H1 (cell line): ENCODE measurements around the gene EYA4. TPM values are rescaled to one million over a fixed set of nuclear protein-coding genes. Genes with fewer than 3 reads are reported as not detected.

Experiments used
- CTCF ChIA-PET: fragments of 300-600 bp; sonication (Branson Sonifier 250); formaldehyde crosslinking; loops from one replicate; lab custom pipeline; 2021; ENCODE audit not compliant: partially characterized antibody; lab: Charles Lee
- POLR2A ChIA-PET: fragments of 300-600 bp; sonication (Branson Sonifier 250); formaldehyde crosslinking; loops from one replicate; lab custom pipeline; 2021; ENCODE audit warnings: inconsistent platforms; ENCODE audit not compliant: partially characterized antibody; lab: Charles Lee
- DNase-seq, 2 experiments: peaks; one replicate each; pipeline versions ENCODE4 v3.0.0 to v3.0.0-alpha.2; 2010 to 2022; ENCODE audit warnings: low spot score in 2 of 2, low read depth in 1 of 2, mixed read lengths in 1 of 2
- FAIRE-seq: peaks from 2 replicates; lab custom pipeline; 2011; peaks lifted over from hg19 to GRCh38; lab: Jason Lieb, UNC
- H2AFZ ChIP-seq: 2 replicates; pipeline ENCODE4 v1.8.1; 2012; ENCODE audit warnings: low read length, inconsistent platforms
- H2AK5ac ChIP-seq: 2 replicates; pipeline ENCODE4 v1.6.1; 2013; ENCODE audit warnings: low read depth, low read length
- H2BK120ac ChIP-seq: replicated peaks from 2 replicates; pipeline ENCODE3; 2013; ENCODE audit warnings: low read depth, low read length, inconsistent platforms
- H2BK12ac ChIP-seq: 2 replicates; pipeline ENCODE4 v1.6.1; 2013; ENCODE audit warnings: low read depth, low read length
- H2BK15ac ChIP-seq: 2 replicates; pipeline ENCODE4 v1.6.1; 2013; ENCODE audit warnings: low read length
- H2BK20ac ChIP-seq: 2 replicates; pipeline ENCODE4 v1.6.1; 2013; ENCODE audit warnings: low read length
- H2BK5ac ChIP-seq: 2 replicates; pipeline ENCODE4 v1.6.1; 2013; ENCODE audit warnings: low read depth, low read length
- H3K14ac ChIP-seq: 2 replicates; pipeline ENCODE4 v1.6.1; 2013; ENCODE audit warnings: inconsistent platforms; ENCODE audit not compliant: insufficient read length
- H3K18ac ChIP-seq: 2 replicates; pipeline ENCODE4 v1.6.1; 2013; ENCODE audit warnings: low read length; ENCODE audit errors: extremely low read depth
- H3K23ac ChIP-seq: 2 replicates; pipeline ENCODE4 v1.6.1; 2013; ENCODE audit warnings: inconsistent platforms; ENCODE audit not compliant: insufficient read length
- H3K23me2 ChIP-seq: 2 replicates; pipeline ENCODE4 v1.6.1; 2013; ENCODE audit warnings: low read depth, low read length
- H3K27ac ChIP-seq: 2 replicates; pipeline ENCODE4 v1.6.1; 2011; ENCODE audit warnings: low read depth, low read length, inconsistent platforms
- H3K27me3 ChIP-seq, 4 experiments: replicated peaks in 1 of 4; 1 replicate in 1 of 4; 2 replicates in 3 of 4; pipeline versions ENCODE4 v1.6.1 to v1.8.1; 2011 to 2013; ENCODE audit warnings: low read length in 3 of 4, mild to moderate bottlenecking in 3 of 4, inconsistent platforms in 2 of 4, mixed read lengths in 2 of 4, moderate library complexity in 1 of 4; ENCODE audit not compliant: control insufficient read depth in 3 of 4, insufficient read depth in 3 of 4; ENCODE audit errors: extremely low read depth in 1 of 4
- H3K36me3 ChIP-seq, 4 experiments: 2 replicates each; pipeline versions ENCODE4 v1.6.1 to v1.8.1; 2011 to 2013; ENCODE audit warnings: mild to moderate bottlenecking in 4 of 4, low read length in 3 of 4, moderate library complexity in 2 of 4, control low read depth in 1 of 4, inconsistent platforms in 1 of 4; ENCODE audit not compliant: insufficient read depth in 4 of 4, control insufficient read depth in 2 of 4
- H3K4ac ChIP-seq: replicated peaks from 2 replicates; pipeline ENCODE3; 2013; ENCODE audit warnings: low read length, low read depth, mixed read lengths, inconsistent platforms; ENCODE audit not compliant: insufficient read length
- H3K4me1 ChIP-seq, 4 experiments: replicated peaks in 1 of 4; 1 replicate in 1 of 4; 2 replicates in 3 of 4; pipeline versions ENCODE4 v1.6.1 to v1.8.1; 2011 to 2013; ENCODE audit warnings: low read length in 3 of 4, inconsistent platforms in 2 of 4, mixed read lengths in 1 of 4; ENCODE audit not compliant: insufficient read depth in 4 of 4, control insufficient read depth in 3 of 4
- H3K4me2 ChIP-seq, 2 experiments: 2 replicates each; pipeline versions ENCODE4 v1.6.1 to v1.8.1; 2011 to 2013; ENCODE audit warnings: low read depth in 2 of 2, low read length in 2 of 2, control low read depth in 1 of 2, inconsistent platforms in 1 of 2, mild to moderate bottlenecking in 1 of 2; ENCODE audit not compliant: insufficient read depth in 1 of 2
- H3K4me3 ChIP-seq, 4 experiments: fragments of 200-600, 300-600 bp in 1 of 4; sonication (generic), shearing (Covaris generic), sonication (Bioruptor Twin) in 1 of 4; 2 replicates each; pipeline versions ENCODE4 v1.5.1 to v1.8.1; 2011 to 2016; ENCODE audit warnings: low read length in 4 of 4, low read depth in 3 of 4, control low read depth in 2 of 4, inconsistent platforms in 2 of 4, mild to moderate bottlenecking in 2 of 4, mixed read lengths in 1 of 4, moderate library complexity in 1 of 4; ENCODE audit not compliant: insufficient read depth in 2 of 4; ENCODE audit errors: extremely low read depth in 1 of 4
- H3K56ac ChIP-seq: replicated peaks from 2 replicates; pipeline ENCODE3; 2013; ENCODE audit warnings: low read depth, mild to moderate bottlenecking, mixed read lengths, low read length, inconsistent platforms; ENCODE audit not compliant: insufficient read length
- H3K79me1 ChIP-seq: 2 replicates; pipeline ENCODE4 v1.6.1; 2013; ENCODE audit warnings: low read depth, low read length, control low read depth
- H3K79me2 ChIP-seq, 2 experiments: 2 replicates each; pipeline versions ENCODE4 v1.6.1 to v1.8.1; 2012 to 2013; ENCODE audit warnings: low read length in 2 of 2, mild to moderate bottlenecking in 2 of 2, inconsistent platforms in 1 of 2; ENCODE audit not compliant: insufficient read depth in 2 of 2, control insufficient read depth in 1 of 2
- H3K9ac ChIP-seq, 4 experiments: replicated peaks in 1 of 4; 1 replicate in 1 of 4; 2 replicates in 3 of 4; pipeline versions ENCODE4 v1.6.1 to v1.8.1; 2011 to 2013; ENCODE audit warnings: low read depth in 3 of 4, low read length in 3 of 4, control low read depth in 2 of 4, mild to moderate bottlenecking in 2 of 4, moderate library complexity in 2 of 4, inconsistent platforms in 1 of 4; ENCODE audit errors: extremely low read depth in 1 of 4
- H3K9me3 ChIP-seq, 2 experiments: 2 replicates each; pipeline versions ENCODE4 v1.6.1 to v1.8.1; 2012 to 2013; ENCODE audit warnings: mild to moderate bottlenecking in 2 of 2, moderate library complexity in 2 of 2, control low read depth in 1 of 2, inconsistent platforms in 1 of 2, low read depth in 1 of 2, low read length in 1 of 2, mixed read lengths in 1 of 2; ENCODE audit not compliant: insufficient read depth in 2 of 2
- H4K20me1 ChIP-seq, 2 experiments: replicated peaks in 1 of 2; 2 replicates each; pipeline versions ENCODE3 to v1.8.1; 2011 to 2013; ENCODE audit warnings: inconsistent platforms in 2 of 2, low read length in 2 of 2, mild to moderate bottlenecking in 1 of 2; ENCODE audit not compliant: insufficient read depth in 2 of 2, control insufficient read depth in 1 of 2
- H4K5ac ChIP-seq: 2 replicates; pipeline ENCODE4 v1.6.1; 2013; ENCODE audit warnings: low read length, low read depth, mixed read lengths, inconsistent platforms; ENCODE audit not compliant: insufficient read length
- H4K8ac ChIP-seq: 2 replicates; pipeline ENCODE4 v1.8.0; 2013; ENCODE audit warnings: mild to moderate bottlenecking, moderate library complexity, low read length, inconsistent platforms; ENCODE audit not compliant: insufficient read depth; ENCODE audit errors: extremely low read depth
- H4K91ac ChIP-seq: replicated peaks from 2 replicates; pipeline ENCODE3; 2013; ENCODE audit warnings: low read length, mixed read lengths, inconsistent platforms; ENCODE audit not compliant: insufficient read length
- BCL11A ChIP-seq, 2 experiments: IDR thresholded peaks; one replicate each; pipeline ENCODE4 v1.6.1; 2011; ENCODE audit warnings: low read depth in 2 of 2, low read length in 2 of 2, mild to moderate bottlenecking in 2 of 2
- JUND ChIP-seq: IDR thresholded peaks from 2 replicates; pipeline ENCODE4 v1.6.1; 2011; ENCODE audit warnings: mild to moderate bottlenecking, improper control_type of control experiment, low read length
- RAD21 ChIP-seq, 2 experiments: IDR thresholded peaks in 1 of 2; conservative IDR thresholded peaks in 1 of 2; 2 replicates each; pipeline ENCODE4 v1.6.1; 2011; ENCODE audit warnings: low read depth in 2 of 2, low read length in 2 of 2, improper control_type of control experiment in 1 of 2, inconsistent platforms in 1 of 2, mild to moderate bottlenecking in 1 of 2, moderate library complexity in 1 of 2
- WGBS, 2 experiments: shearing (Covaris generic) in 1 of 2; methylation state at CpG; one replicate each; pipeline versions ENCODE4 v1.1.6 to v1.1.7; 2013 to 2015; ENCODE audit warnings: low lambda C conversion rate in 2 of 2, mixed read lengths in 2 of 2, inconsistent platforms in 1 of 2, low coverage in 1 of 2, missing lambda C conversion rate in 1 of 2; ENCODE audit not compliant: insufficient replicate concordance in 2 of 2, insufficient coverage in 1 of 2, insufficient read length in 1 of 2; ENCODE audit errors: extremely low coverage in 1 of 2, missing lambda C conversion rate in 1 of 2; 5-methylcytosine and 5-hydroxymethylcytosine counted together
- polyA plus RNA-seq, 7 experiments: library from polyadenylated mRNA; depleted of rRNA in 3 of 7; stranded (reverse) in 5 of 7; unstranded in 2 of 7; fragments of >200 nt in 5 of 7; fragments of 200-250 nt in 2 of 7; gene quantifications; 1 replicate in 5 of 7; 2 replicates in 1 of 7; 4 replicates in 1 of 7; pipeline versions ENCODE4 v1.2.1 to v1.2.3, GENCODE V29; 2011 to 2013; ENCODE audit warnings: missing spikeins in 2 of 7, mixed read lengths in 2 of 7
- total RNA-seq: library from RNA; stranded (reverse); fragmentation: NEBNext Ultra II Directional; extraction: Animal tissue kit (Norgen Biotek cat#: 25700); gene quantifications from 2 replicates; pipeline ENCODE4 v1.2.1, GENCODE V29; 2021
- TF ChIP-seq, protein P1 (sequence below), 3 experiments: IDR thresholded peaks; 1 replicate in 2 of 3; 2 replicates in 1 of 3; pipeline versions ENCODE4 v1.5.1 to v1.6.1; 2011; ENCODE audit warnings: low read length in 3 of 3, mild to moderate bottlenecking in 3 of 3, inconsistent platforms in 2 of 3, low read depth in 1 of 3, moderate library complexity in 1 of 3; ENCODE audit not compliant: insufficient read depth in 1 of 3; ENCODE audit errors: control extremely low read depth in 1 of 3

Gene EYA4
- total and polyA plus RNA-seq, 2 of the 8 experiments (the other 6 are each of a cell fraction or from before 2014, with no cell fraction given) = 0.06 to 0.17 TPM

DNA sequence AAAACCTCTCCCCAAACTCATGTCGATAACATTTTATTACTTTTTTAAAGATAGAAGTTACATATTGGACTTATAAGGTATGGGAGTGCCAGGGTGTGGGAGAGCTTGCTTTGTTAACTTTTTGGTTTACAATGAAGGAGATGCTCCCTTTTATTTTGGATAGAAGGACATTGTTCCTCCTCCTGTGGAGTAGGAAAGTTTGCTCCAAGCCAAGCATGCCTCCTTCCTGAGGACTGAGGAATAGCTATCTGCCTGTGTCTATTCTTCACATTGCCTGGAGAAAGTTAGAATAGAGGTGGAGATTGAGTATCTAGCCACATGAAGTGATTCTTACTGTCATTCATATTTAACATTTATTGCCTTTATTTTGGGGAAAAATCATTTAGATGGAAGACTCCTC lies 71.9 kb downstream of the EYA4 start:
- Histone ChIP-seq H3K14ac (no peak overlapping the region), H3K9me3 (no peaks in the 10 kb centered on the region), H3K18ac (no peak overlapping the region), H3K4me1 (peaks cover 0 to 10% (median 2%) of the 10 kb centered on the region in 4 experiments; a peak in 3 of 7 replicates), H3K9ac (no peak overlapping the region), H3K23ac (no peak overlapping the region), H4K20me1 (no peaks in the 10 kb centered on the region), H2AK5ac (no peak overlapping the region), H3K56ac (no peak overlapping the region), H3K4ac (no peak overlapping the region), H3K4me3 (no peak overlapping the region), H3K27me3 (peaks cover 0 to 2% (median 0%) of the 10 kb centered on the region in 4 experiments; a peak in 1 of 7 replicates), H2AFZ (no peak overlapping the region), H4K5ac (no peak overlapping the region), H3K36me3 (no peaks in the 10 kb centered on the region), H2BK5ac (no peak overlapping the region), H3K79me1 (no peaks in the 10 kb centered on the region), H3K79me2 (no peaks in the 10 kb centered on the region), H3K27ac (no peak overlapping the region), H2BK120ac (no peak overlapping the region), H3K23me2 (no peaks in the 10 kb centered on the region), H2BK12ac (no peak overlapping the region), H2BK15ac (no peak overlapping the region), H4K91ac (no peak overlapping the region), H4K8ac (no peak overlapping the region), H2BK20ac (no peak overlapping the region), H3K4me2 (no peak overlapping the region)
- WGBS, 2 experiments = 63% methylated on average over 1 of the region's 1 CpG; no CpG with 5 or more reads in 1 of the 2 experiments
- peak in 1 of 2 experiments; percentile 5 for DNase-seq
- TF ChIP-seq, protein P1, sequence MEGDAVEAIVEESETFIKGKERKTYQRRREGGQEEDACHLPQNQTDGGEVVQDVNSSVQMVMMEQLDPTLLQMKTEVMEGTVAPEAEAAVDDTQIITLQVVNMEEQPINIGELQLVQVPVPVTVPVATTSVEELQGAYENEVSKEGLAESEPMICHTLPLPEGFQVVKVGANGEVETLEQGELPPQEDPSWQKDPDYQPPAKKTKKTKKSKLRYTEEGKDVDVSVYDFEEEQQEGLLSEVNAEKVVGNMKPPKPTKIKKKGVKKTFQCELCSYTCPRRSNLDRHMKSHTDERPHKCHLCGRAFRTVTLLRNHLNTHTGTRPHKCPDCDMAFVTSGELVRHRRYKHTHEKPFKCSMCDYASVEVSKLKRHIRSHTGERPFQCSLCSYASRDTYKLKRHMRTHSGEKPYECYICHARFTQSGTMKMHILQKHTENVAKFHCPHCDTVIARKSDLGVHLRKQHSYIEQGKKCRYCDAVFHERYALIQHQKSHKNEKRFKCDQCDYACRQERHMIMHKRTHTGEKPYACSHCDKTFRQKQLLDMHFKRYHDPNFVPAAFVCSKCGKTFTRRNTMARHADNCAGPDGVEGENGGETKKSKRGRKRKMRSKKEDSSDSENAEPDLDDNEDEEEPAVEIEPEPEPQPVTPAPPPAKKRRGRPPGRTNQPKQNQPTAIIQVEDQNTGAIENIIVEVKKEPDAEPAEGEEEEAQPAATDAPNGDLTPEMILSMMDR (IDR thresholded peaks at IDR 0.05; ENCODE audit: control extremely low read depth in 1 of 3, insufficient read depth in 1 of 3, low read depth in 1 of 3, low read length in 3 of 3) = peak in 2 of 3 experiments; percentile 24 to 41; a peak in 2 of 4 replicates
- TF ChIP-seq JUND (no peak), RAD21 (IDR thresholded peaks at IDR 0.05 in 1 of 2, conservative IDR thresholded peaks at IDR 0.05 in 1 of 2; ENCODE audit: low read depth in 2 of 2, low read length in 2 of 2) (peak; percentile 60 to 73), BCL11A (IDR thresholded peaks at IDR 0.05; ENCODE audit: low read depth in 2 of 2, low read length in 2 of 2) (no peak)
- ChIA-PET POLR2A (no interaction called here), CTCF (interaction anchor here (0.6 to 2.3 kb wide), 11 partner anchors 10 to 227 kb away, joined by 3 to 9 read pairs (median 3); no protein-coding TSS in a partner anchor)
- no peak for FAIRE-seq
